GM20431 (cell line): Measurements from ENCODE around the gene THRB.

ENCODE experiments used
- in situ Hi-C: fragments of 300-500 bp; cut with MseI, MboI; formaldehyde crosslinking; loops from one replicate; pipeline ENCODE4 v1.15.0; 2020; ENCODE audit warnings: low sequenced_read_pairs; ENCODE audit not compliant: unreplicated experiment

Gene THRB

GRCh38 chr3:24387493-24387892 lies 107.2 kb downstream of the THRB start:
- in situ Hi-C loops = no loop called here

GRCh38 chr3:24387000-24387399 lies 107.7 kb downstream of the THRB start:
- in situ Hi-C loops = no loop called here

DNA sequence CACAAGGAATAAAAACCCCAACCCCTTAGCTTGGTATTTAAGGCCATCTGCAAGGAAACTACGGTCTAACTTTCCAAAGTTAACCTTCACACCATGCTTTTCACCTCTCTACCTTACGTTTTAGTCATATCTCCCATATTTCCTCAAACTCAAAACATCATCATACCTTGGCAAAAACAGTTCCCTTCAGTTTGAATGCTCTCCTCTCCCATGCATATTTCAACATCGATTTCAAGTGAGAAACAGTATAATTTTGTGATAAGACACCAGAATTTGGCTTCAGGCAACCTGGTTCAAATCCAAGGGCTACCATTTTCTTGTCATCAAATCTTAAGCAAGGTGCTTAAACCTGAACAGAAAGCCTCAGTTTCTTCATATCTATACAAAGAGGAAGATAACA lies 108.2 kb downstream of the THRB start:
- in situ Hi-C loops = no loop called here

- in situ Hi-C loops = no loop called here
Observed at GRCh38 chr3:24385012-24385615, 109.5 kb downstream of the THRB start.

DNA sequence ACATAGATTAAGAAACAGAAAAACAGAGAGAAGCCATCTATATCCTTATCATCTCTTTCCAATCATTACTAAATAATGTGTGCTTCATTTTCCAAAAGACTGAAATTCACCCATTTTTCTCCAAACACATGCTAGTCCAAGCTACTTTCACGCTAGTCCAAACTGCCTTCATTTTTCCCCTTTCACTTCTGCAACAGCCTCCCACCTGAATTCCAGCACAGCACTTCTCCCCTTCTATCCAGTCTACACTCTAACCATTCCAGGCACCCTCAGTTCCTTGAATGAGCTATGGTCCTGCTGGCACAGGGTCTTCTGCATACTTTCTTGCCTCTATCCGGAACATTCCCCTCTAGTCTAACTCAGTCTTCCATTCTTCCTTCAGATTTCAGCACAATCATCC lies 112.0 kb downstream of the THRB start:
- in situ Hi-C loops = no loop called here

- in situ Hi-C loops = no loop called here
Observed at GRCh38 chr3:24379936-24380335, 114.7 kb downstream of the THRB start.

GRCh38 chr3:24378313-24378712 lies 116.3 kb downstream of the THRB start:
- in situ Hi-C loops = no loop called here

DNA sequence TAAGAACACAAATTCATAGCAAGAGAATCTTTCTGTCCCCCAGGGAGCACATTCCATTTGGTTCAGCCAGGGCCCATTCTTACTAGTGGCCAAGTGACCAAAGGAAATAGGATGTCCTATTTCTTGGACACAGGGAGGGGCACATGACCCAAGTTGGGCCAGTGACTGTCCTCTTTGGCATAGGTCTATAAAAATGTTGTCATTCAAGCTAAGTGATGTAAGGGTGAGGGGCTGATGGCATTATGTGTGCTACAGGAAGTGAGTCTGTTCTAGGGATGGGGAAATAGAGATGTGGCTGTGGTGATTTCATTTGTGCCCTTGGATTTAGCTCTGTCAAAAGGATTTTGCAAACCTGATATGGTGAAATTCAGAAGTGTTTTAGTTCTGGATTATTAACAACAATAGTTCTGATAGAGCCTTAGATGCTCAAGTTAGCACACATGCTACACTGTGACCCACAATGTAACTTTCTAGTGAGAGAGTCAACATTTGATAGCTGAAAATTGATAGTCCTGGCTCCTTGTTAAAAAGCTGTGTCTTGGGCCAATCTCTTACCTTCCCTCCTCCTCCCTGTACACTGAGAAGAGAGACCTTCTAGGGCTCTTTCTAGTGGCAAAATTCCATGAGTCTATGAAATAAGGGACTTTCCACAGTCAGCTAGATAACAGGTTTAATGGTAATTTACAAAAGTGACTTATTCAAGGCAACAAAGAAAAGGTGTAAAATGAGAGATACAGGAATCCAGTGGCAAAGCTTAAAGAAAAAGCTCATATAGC lies 117.2 kb downstream of the THRB start:
- in situ Hi-C loops = no loop called here

- in situ Hi-C loops = no loop called here
Observed at GRCh38 chr3:24375947-24376384, 118.7 kb downstream of the THRB start.

DNA sequence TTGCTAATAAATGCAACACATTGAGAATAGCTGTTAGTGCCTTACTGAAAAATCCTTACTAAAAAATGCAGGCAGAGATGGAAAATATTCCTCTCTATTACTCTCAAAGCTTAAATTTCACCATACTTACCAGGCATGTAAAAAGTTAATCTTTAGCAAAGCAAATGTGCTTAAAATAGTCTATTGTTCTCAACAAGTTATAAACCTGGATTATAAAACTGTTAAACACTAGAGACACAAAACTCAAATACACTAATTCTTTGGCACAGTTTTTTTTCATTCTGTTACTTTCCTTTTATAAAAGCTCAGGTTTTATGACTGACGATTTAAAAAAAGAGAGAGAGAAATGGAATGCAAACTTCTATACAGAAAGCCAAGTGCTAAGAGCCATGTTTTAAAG lies 119.8 kb downstream of the THRB start:
- in situ Hi-C loops = no loop called here

DNA sequence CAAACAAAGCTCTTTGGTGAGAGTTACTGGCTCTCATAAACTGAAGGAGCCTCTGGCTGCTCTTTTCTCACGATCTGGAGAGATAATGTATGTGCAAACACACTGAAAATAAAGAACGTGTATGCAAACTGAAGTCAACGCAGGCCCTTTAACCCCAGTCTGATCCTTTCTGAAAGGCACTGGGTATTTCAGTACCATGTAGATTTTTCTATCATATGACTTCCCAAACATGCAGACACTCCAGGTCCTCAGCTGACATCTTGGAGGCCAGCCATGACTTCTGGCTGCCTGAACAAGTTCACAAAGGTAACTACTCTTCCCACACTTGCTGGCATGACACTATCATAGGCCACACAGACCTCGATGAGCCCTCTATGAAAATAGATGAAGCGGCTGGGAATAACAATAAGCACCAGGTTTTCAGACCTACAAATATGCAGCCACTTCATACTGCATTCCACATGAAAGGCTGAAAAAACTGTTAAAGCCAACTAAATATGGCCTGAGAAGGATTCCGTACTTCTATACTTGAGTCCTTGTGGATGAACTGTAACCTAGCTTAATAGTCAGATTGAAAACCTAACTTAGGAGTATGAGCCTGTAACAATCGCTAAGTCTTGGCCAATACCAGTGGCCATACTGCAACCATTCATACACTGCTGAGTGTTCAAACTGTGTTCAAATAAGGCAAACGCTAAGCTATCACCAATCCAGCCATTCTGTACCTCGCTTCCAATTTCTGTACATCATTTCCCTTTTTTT lies 121.3 kb downstream of the THRB start:
- in situ Hi-C loops = no loop called here

DNA sequence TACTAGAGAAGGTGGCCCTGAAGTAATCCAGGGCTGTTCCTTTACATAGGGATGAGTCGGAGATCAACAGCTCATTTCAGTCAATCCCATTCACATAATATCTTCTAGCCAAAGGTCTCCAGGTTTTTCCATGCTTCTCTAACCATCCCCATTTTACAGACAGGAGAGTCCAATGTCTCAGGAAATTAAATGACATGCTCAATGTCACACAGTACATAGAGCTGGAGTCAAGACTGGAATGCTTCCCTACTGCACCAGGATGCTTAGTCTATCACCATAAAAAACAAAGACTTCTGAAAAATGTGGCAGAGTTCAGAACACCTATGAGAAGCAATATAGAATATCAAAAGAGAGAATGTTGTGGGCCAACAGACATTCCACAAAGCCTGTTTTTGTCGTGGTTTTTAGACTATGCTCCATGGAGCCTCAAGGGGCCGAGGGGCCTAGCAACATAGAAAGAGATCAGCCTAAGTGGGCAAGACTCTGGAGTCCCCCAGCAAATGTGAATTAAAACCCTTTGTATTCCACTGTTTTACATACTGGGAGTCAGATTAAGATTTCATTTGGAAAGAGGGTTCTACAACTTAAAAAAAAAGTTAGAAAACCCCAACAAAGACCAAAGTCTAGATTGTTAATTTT lies 122.0 kb downstream of the THRB start:
- in situ Hi-C loops = no loop called here

GRCh38 chr3:24370352-24371090 lies 124.1 kb downstream of the THRB start:
- in situ Hi-C loops = no loop called here

GRCh38 chr3:24368605-24369004 lies 126.0 kb downstream of the THRB start:
- in situ Hi-C loops = no loop called here

GRCh38 chr3:24367664-24368264 lies 126.9 kb downstream of the THRB start:
- in situ Hi-C loops = no loop called here

GRCh38 chr3:24367216-24367615 lies 127.4 kb downstream of the THRB start:
- in situ Hi-C loops = no loop called here

GRCh38 chr3:24365168-24365567 lies 129.5 kb downstream of the THRB start:
- in situ Hi-C loops = no loop called here

DNA sequence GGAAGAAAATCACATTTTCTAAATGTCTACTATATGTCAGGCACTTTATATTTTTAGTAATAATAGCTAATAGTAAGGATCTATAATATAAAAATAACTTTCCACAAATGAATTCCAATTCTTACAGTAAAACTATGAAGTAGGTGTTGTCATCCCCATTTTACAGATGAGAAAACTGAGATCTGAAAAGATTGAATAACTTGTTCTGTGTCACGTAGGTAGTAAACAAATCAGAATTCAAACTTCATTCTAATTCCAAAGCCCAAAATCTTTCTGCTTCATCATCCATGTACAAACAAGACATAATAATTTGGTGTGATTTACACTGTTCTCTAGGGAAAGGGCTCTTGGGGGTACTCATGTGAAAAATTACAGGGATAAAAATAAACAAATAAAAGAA lies 130.3 kb downstream of the THRB start:
- in situ Hi-C loops = no loop called here

DNA sequence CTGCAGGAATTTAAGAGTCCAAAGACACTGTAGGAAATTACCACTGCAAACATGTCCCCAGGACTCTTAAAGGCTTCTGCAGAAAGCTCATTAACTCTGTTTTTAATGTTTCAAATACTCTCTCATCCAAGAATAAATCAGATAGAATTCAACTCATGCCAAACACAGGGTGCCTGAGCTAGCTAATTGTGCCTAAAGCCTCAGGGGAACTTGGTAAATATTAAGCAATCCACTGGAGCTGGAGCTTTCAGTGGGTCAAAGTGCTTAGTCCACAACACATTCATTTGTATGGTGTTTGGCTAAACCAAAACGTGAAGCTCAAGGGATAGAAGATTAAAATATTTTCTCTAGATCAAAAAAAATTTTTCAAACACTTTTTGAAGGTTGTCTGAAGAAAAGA lies 131.4 kb downstream of the THRB start:
- in situ Hi-C loops = no loop called here

DNA sequence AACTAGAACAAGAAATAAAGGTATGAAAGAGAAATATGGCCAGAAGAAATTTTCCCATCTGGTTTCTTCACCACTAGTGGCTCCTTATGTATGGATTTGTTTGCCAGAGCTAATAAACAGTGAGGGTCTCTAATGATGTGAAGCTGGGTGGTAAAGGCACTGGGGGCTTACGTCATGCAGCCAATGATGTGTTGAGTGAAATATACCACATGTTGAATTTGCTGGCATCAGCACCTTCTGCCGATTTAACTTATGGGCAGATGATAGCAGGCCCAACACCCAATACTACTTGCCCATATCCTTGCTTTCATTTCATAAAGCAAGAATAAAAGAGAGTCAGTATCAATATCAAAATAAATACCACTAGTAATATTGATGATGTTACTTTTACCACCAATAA lies 133.0 kb downstream of the THRB start:
- in situ Hi-C loops = no loop called here
